H1 (cell line): ENCODE results near the gene FAM83F. TPM values are rescaled to one million over a fixed set of nuclear protein-coding genes. Genes with fewer than 3 reads are reported as not detected.

Source experiments
- ASH2L ChIP-seq: fragments of 200-600, 300-600 bp; sonication (generic); IDR thresholded peaks from one replicate; pipeline ENCODE4 v1.7.1; 2017; ENCODE audit warnings: low read length
- BACH1 ChIP-seq: IDR thresholded peaks from 2 replicates; pipeline ENCODE4 v1.6.1; 2012; ENCODE audit warnings: low read length, improper control_type of control experiment
- EGR1 ChIP-seq: IDR thresholded peaks from 2 replicates; pipeline ENCODE4 v1.6.1; 2011; ENCODE audit warnings: low read depth, low read length, borderline replicate concordance
- EP300 ChIP-seq, 2 experiments: IDR thresholded peaks; 1 replicate in 1 of 2; 2 replicates in 1 of 2; pipeline ENCODE4 v1.6.1; 2011 to 2012; ENCODE audit warnings: low read depth in 2 of 2, low read length in 2 of 2, mild to moderate bottlenecking in 2 of 2, borderline replicate concordance in 1 of 2, inconsistent platforms in 1 of 2, moderate library complexity in 1 of 2
- EZH2 ChIP-seq: fragments of 200-600 bp; sonication (generic); IDR thresholded peaks from 2 replicates; pipeline ENCODE4 v1.7.1; 2012; ENCODE audit warnings: low read depth, mild to moderate bottlenecking, moderate library complexity, low read length, inconsistent platforms; ENCODE audit not compliant: severe bottlenecking
- GTF2F1 ChIP-seq: IDR thresholded peaks from 2 replicates; pipeline ENCODE4 v1.6.1; 2012; ENCODE audit warnings: low read depth, low read length, improper control_type of control experiment, borderline replicate concordance
- HDAC6 ChIP-seq: IDR thresholded peaks from one replicate; pipeline ENCODE4 v1.7.1; 2012; ENCODE audit warnings: low read depth, mild to moderate bottlenecking, inconsistent platforms, low read length, moderate library complexity
- JUN ChIP-seq: IDR thresholded peaks from 2 replicates; pipeline ENCODE4 v1.6.1; 2011; ENCODE audit warnings: low read depth, mild to moderate bottlenecking, improper control_type of control experiment, low read length
- KDM4A ChIP-seq: IDR thresholded peaks from one replicate; pipeline ENCODE4 v1.7.1; 2012; ENCODE audit warnings: low read depth, mild to moderate bottlenecking, moderate library complexity, low read length, inconsistent platforms; ENCODE audit not compliant: severe bottlenecking
- MAFK ChIP-seq: IDR thresholded peaks from 2 replicates; pipeline ENCODE4 v1.6.1; 2012; ENCODE audit warnings: low read depth, mild to moderate bottlenecking, improper control_type of control experiment, low read length
- PHF8 ChIP-seq: fragments of 200-600 bp; sonication (generic); conservative IDR thresholded peaks from 2 replicates; pipeline ENCODE4 v1.7.1; 2012; ENCODE audit warnings: low read depth, mild to moderate bottlenecking, inconsistent platforms, low read length, moderate library complexity
- POLR2AphosphoS5 ChIP-seq: IDR thresholded peaks from 2 replicates; pipeline ENCODE4 v1.6.1; 2011; ENCODE audit warnings: low read depth, low read length
- POU5F1 ChIP-seq: IDR thresholded peaks from 2 replicates; pipeline ENCODE4 v1.6.1; 2011; ENCODE audit warnings: low read depth, mild to moderate bottlenecking, low read length, moderate library complexity
- RFX5 ChIP-seq: IDR thresholded peaks from 2 replicates; pipeline ENCODE4 v1.6.1; 2011; ENCODE audit warnings: low read depth, low read length, improper control_type of control experiment, borderline replicate concordance
- SIN3A ChIP-seq, 2 experiments: IDR thresholded peaks in 1 of 2; conservative IDR thresholded peaks in 1 of 2; 2 replicates each; pipeline ENCODE4 v1.6.1; 2011 to 2012; ENCODE audit warnings: low read length in 2 of 2, improper control_type of control experiment in 1 of 2, low read depth in 1 of 2, mild to moderate bottlenecking in 1 of 2
- SIRT6 ChIP-seq: IDR thresholded peaks from one replicate; pipeline ENCODE4 v1.7.1; 2012; ENCODE audit warnings: low read length, inconsistent platforms
- SIX5 ChIP-seq: IDR thresholded peaks from 2 replicates; pipeline ENCODE4 v1.6.1; 2011; ENCODE audit warnings: mild to moderate bottlenecking, low read depth, low read length
- SP2 ChIP-seq: IDR thresholded peaks from 2 replicates; pipeline ENCODE4 v1.6.1; 2012; ENCODE audit warnings: mild to moderate bottlenecking, low read length, inconsistent platforms
- TAF1 ChIP-seq: IDR thresholded peaks from 2 replicates; pipeline ENCODE4 v1.6.1; 2011; ENCODE audit warnings: mild to moderate bottlenecking, low read depth, low read length
- TCF12 ChIP-seq: IDR thresholded peaks from 2 replicates; pipeline ENCODE4 v1.6.1; 2011; ENCODE audit warnings: low read depth, mild to moderate bottlenecking, low read length
- polyA plus RNA-seq, 7 experiments: library from polyadenylated mRNA; depleted of rRNA in 3 of 7; stranded (reverse) in 5 of 7; unstranded in 2 of 7; fragments of >200 nt in 5 of 7; fragments of 200-250 nt in 2 of 7; gene quantifications; 1 replicate in 5 of 7; 2 replicates in 1 of 7; 4 replicates in 1 of 7; pipeline versions ENCODE4 v1.2.1 to v1.2.3, GENCODE V29; 2011 to 2013; ENCODE audit warnings: missing spikeins in 2 of 7, mixed read lengths in 2 of 7
- total RNA-seq: library from RNA; stranded (reverse); fragmentation: NEBNext Ultra II Directional; extraction: Animal tissue kit (Norgen Biotek cat#: 25700); gene quantifications from 2 replicates; pipeline ENCODE4 v1.2.1, GENCODE V29; 2021
- TF ChIP-seq, protein P1 (sequence below): IDR thresholded peaks from 2 replicates; pipeline ENCODE4 v1.6.1; 2012; ENCODE audit warnings: inconsistent platforms
- TF ChIP-seq, protein P2 (sequence below): IDR thresholded peaks from 2 replicates; pipeline ENCODE4 v1.6.1; 2012; ENCODE audit warnings: low read length, inconsistent platforms

FAM83F gene
- total and polyA plus RNA-seq, 2 of the 8 experiments (the other 6 are each of a cell fraction or from before 2014, with no cell fraction given), result 8.6 to 18.9 TPM

DNA sequence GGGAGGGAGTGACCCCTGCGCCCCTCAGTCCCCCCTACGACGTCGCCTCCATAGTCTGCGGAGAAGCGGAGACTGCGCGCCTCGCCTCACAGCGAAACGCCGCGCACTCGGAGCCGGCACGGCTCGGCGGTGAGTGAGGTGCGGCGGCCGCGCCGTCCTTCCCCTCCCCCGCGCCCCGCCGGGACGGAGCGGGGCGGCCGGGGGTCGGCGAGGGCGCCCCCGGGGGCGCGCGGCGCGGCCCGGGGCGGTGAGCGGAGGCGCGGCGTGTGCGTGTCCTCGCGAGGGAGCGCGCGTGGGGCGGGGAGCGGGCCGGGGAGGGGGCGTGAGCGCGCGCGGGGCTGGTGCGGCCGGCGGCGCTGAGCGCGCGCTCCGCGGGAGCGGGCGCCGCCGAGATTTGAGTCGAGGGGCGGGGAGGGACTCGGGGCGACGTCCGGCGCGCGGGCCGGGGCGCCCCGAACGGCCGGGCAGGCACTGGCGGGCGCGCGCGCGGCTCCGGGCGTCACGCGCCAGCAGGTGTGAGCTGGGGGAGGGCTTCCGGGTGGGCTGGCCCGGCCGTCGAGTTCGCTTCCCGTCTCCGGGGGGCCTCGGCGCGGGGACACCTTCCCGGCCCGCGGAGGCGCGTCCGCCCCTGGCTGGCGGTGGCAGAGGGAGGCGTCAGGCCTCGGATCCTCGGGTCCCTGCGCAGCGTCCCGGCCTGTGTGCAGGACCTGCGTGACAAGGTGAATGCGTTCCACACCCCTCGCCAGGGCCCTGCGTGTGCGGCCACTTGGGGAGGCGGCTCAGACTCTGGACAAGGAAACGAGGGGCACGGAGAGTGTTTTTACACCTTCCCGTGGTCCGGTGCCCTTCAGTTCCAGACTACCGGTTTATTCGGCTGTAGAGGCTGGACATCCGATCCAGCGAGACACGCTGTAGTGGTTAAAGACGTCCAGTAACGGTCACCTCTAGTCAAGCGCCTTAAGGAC, 50.4 kb downstream of the FAM83F start (continued):
- no peak for TF ChIP-seq GTF2F1
- TF ChIP-seq, protein P1, sequence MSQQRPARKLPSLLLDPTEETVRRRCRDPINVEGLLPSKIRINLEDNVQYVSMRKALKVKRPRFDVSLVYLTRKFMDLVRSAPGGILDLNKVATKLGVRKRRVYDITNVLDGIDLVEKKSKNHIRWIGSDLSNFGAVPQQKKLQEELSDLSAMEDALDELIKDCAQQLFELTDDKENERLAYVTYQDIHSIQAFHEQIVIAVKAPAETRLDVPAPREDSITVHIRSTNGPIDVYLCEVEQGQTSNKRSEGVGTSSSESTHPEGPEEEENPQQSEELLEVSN, result no peak
- TF ChIP-seq, protein P2, sequence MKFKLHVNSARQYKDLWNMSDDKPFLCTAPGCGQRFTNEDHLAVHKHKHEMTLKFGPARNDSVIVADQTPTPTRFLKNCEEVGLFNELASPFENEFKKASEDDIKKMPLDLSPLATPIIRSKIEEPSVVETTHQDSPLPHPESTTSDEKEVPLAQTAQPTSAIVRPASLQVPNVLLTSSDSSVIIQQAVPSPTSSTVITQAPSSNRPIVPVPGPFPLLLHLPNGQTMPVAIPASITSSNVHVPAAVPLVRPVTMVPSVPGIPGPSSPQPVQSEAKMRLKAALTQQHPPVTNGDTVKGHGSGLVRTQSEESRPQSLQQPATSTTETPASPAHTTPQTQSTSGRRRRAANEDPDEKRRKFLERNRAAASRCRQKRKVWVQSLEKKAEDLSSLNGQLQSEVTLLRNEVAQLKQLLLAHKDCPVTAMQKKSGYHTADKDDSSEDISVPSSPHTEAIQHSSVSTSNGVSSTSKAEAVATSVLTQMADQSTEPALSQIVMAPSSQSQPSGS, result no peak
- TF ChIP-seq JUN, result no peak
- TF ChIP-seq RFX5, result no peak
- no peak for TF ChIP-seq SP2
- peak; percentile 33 to 48; a peak in 1 of 4 replicates for TF ChIP-seq SIN3A (conservative IDR thresholded peaks at IDR 0.05 in 1 of 2, IDR thresholded peaks at IDR 0.05 in 1 of 2; ENCODE audit: low read depth in 1 of 2, low read length in 2 of 2)
- peak; percentile 24 for TF ChIP-seq ASH2L
- TF ChIP-seq PHF8, result peak; percentile 23
- no peak for TF ChIP-seq EGR1
- TF ChIP-seq POU5F1, result no peak
- TF ChIP-seq KDM4A, result peak; percentile 47
- TF ChIP-seq TAF1, result no peak
- no peak for TF ChIP-seq SIRT6
- TF ChIP-seq HDAC6, result no peak
- TF ChIP-seq POLR2AphosphoS5, result 0 out of 2 replicates have a peak, but pooled peaks have one; percentile 30
- no peak for TF ChIP-seq MAFK
- no peak for TF ChIP-seq EP300 (IDR thresholded peaks at IDR 0.05; ENCODE audit: borderline replicate concordance in 1 of 2, low read depth in 2 of 2, low read length in 2 of 2)
- no peak for TF ChIP-seq BACH1
- no peak for TF ChIP-seq TCF12
- no peak for TF ChIP-seq EZH2
- TF ChIP-seq SIX5, result no peak
